ENCODE results near the gene CDK14.

The CDK14 gene

GRCh38 chr7:91069146-91069545 lies 473.0 kb downstream of the CDK14 start:
- TF ChIP-seq, protein P1, sequence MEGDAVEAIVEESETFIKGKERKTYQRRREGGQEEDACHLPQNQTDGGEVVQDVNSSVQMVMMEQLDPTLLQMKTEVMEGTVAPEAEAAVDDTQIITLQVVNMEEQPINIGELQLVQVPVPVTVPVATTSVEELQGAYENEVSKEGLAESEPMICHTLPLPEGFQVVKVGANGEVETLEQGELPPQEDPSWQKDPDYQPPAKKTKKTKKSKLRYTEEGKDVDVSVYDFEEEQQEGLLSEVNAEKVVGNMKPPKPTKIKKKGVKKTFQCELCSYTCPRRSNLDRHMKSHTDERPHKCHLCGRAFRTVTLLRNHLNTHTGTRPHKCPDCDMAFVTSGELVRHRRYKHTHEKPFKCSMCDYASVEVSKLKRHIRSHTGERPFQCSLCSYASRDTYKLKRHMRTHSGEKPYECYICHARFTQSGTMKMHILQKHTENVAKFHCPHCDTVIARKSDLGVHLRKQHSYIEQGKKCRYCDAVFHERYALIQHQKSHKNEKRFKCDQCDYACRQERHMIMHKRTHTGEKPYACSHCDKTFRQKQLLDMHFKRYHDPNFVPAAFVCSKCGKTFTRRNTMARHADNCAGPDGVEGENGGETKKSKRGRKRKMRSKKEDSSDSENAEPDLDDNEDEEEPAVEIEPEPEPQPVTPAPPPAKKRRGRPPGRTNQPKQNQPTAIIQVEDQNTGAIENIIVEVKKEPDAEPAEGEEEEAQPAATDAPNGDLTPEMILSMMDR (IDR thresholded peaks at IDR 0.05; ENCODE audit: insufficient read depth, low read length): no peak
- TF ChIP-seq GABPA (IDR thresholded peaks at IDR 0.05; ENCODE audit: low read depth) (no peak), POLR2AphosphoS5 (IDR thresholded peaks at IDR 0.05; ENCODE audit: low read depth) (no peak), SPI1 (IDR thresholded peaks at IDR 0.05; ENCODE audit: borderline replicate concordance, low read depth) (no peak)
- TF ChIP-seq, protein P2, sequence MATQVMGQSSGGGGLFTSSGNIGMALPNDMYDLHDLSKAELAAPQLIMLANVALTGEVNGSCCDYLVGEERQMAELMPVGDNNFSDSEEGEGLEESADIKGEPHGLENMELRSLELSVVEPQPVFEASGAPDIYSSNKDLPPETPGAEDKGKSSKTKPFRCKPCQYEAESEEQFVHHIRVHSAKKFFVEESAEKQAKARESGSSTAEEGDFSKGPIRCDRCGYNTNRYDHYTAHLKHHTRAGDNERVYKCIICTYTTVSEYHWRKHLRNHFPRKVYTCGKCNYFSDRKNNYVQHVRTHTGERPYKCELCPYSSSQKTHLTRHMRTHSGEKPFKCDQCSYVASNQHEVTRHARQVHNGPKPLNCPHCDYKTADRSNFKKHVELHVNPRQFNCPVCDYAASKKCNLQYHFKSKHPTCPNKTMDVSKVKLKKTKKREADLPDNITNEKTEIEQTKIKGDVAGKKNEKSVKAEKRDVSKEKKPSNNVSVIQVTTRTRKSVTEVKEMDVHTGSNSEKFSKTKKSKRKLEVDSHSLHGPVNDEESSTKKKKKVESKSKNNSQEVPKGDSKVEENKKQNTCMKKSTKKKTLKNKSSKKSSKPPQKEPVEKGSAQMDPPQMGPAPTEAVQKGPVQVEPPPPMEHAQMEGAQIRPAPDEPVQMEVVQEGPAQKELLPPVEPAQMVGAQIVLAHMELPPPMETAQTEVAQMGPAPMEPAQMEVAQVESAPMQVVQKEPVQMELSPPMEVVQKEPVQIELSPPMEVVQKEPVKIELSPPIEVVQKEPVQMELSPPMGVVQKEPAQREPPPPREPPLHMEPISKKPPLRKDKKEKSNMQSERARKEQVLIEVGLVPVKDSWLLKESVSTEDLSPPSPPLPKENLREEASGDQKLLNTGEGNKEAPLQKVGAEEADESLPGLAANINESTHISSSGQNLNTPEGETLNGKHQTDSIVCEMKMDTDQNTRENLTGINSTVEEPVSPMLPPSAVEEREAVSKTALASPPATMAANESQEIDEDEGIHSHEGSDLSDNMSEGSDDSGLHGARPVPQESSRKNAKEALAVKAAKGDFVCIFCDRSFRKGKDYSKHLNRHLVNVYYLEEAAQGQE (IDR thresholded peaks at IDR 0.05; ENCODE audit: insufficient replicate concordance, low read depth): no peak
- Histone ChIP-seq H3K4me3 (replicated peaks; ENCODE audit: insufficient read depth, low read length) (no peak overlapping the region), H3K27me3 (ENCODE audit: insufficient read depth, poor library complexity, severe bottlenecking) (no peaks in the 10 kb centered on the region), H3K27ac (replicated peaks) (no peak overlapping the region)
- no peak for DNase-seq (ENCODE audit: low read depth in 1 of 2, low spot score in 1 of 2)

DNA sequence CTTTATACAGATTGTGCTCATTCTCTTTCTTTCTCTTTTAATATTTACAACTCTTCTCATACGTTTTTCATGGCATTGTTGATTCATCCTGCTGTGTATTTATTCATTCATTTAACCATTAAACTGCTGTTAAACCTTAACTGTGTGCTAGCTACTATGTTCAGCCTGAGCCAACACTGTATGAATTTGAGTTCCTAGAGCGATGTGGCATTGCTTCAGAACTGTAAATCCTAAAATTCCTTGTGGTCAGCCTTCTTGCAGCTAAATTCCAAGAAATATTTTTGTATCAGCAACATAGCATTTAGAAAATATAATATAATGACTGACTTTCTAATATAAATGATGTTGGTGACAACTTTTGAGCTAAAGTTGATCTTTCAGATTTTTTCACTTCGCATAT lies 483.4 kb downstream of the CDK14 start:
- H3K27ac ChIP-seq (replicated peaks): no peak overlapping the region
- TF ChIP-seq, protein P2 (IDR thresholded peaks at IDR 0.05; ENCODE audit: insufficient replicate concordance, low read depth): no peak
- TF ChIP-seq GABPA (IDR thresholded peaks at IDR 0.05; ENCODE audit: low read depth) (no peak), POLR2AphosphoS5 (IDR thresholded peaks at IDR 0.05; ENCODE audit: low read depth) (no peak), SPI1 (IDR thresholded peaks at IDR 0.05; ENCODE audit: borderline replicate concordance, low read depth) (no peak)
- TF ChIP-seq, protein P1 (IDR thresholded peaks at IDR 0.05; ENCODE audit: insufficient read depth, low read length): no peak
- no peaks in the 10 kb centered on the region for H3K27me3 ChIP-seq (ENCODE audit: insufficient read depth, poor library complexity, severe bottlenecking)
- DNase-seq (ENCODE audit: low read depth in 1 of 2, low spot score in 1 of 2): no peak
- H3K4me3 ChIP-seq (replicated peaks; ENCODE audit: insufficient read depth, low read length): no peak overlapping the region

DNA sequence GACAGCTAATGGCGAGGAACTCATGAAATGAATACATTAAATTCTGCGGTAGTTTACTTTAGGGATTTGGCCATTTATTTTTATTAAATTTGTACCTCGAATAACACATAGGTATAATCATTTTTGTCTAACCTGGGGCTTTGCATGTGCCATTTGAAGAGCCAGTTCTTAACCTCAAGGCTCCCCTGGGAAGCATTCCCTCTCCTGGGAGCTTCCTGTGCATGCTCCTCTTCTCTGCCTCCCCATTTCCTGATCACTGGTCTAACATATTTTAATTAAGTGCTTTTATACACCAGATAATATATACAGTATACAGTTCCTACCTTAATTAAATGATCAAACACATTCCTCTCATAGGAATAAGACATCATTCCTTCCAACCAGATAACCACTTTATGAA lies 484.2 kb downstream of the CDK14 start:
- H3K4me3 ChIP-seq (replicated peaks; ENCODE audit: insufficient read depth, low read length): no peak overlapping the region
- no peak overlapping the region for H3K27ac ChIP-seq (replicated peaks)
- DNase-seq (ENCODE audit: low read depth in 1 of 2, low spot score in 1 of 2): no peak
- TF ChIP-seq, protein P1 (IDR thresholded peaks at IDR 0.05; ENCODE audit: insufficient read depth, low read length): no peak
- TF ChIP-seq POLR2AphosphoS5 (IDR thresholded peaks at IDR 0.05; ENCODE audit: low read depth) (no peak), GABPA (IDR thresholded peaks at IDR 0.05; ENCODE audit: low read depth) (no peak), SPI1 (IDR thresholded peaks at IDR 0.05; ENCODE audit: borderline replicate concordance, low read depth) (no peak)
- TF ChIP-seq, protein P2 (IDR thresholded peaks at IDR 0.05; ENCODE audit: insufficient replicate concordance, low read depth): no peak
- H3K27me3 ChIP-seq (ENCODE audit: insufficient read depth, poor library complexity, severe bottlenecking): no peaks in the 10 kb centered on the region
